Upper lobe of left lung (tissue), 4 donors: ENCODE data around the gene ADAP1.

Source experiments
- CTCF ChIP-seq, 6 experiments: fragments of 450-650 bp in 4 of 6; fragments of 200-600 bp in 2 of 6; sonication (generic) in 2 of 6; IDR thresholded peaks; one replicate each; pipeline ENCODE4 v1.5.1; 2016 to 2019; ENCODE audit warnings: antibody characterized with exemption in 6 of 6
- EP300 ChIP-seq, 4 donors: sonication (generic); formaldehyde crosslinking; IDR thresholded peaks; one replicate each; pipeline ENCODE4 v1.5.1; 2017; ENCODE audit warnings: antibody characterized with exemption in 4 of 4, control low read depth in 2 of 4

GRCh38 chr7:973312-973711 is 18.8 kb upstream of the ADAP1 start:
- no peak for TF ChIP-seq CTCF (IDR thresholded peaks at IDR 0.05)
- no peak for TF ChIP-seq EP300 (IDR thresholded peaks at IDR 0.05)
